GM18508 (cell line): ENCODE data around the gene SLC24A3.

ENCODE experiments used
- ATAC-seq: cut with Tn5 transposase; IDR thresholded peaks from one replicate; pipeline ENCODE4 v1.9.1; 2021; ENCODE audit warnings: moderate number of reproducible peaks; ENCODE audit not compliant: insufficient read depth, unreplicated experiment

Gene SLC24A3

DNA sequence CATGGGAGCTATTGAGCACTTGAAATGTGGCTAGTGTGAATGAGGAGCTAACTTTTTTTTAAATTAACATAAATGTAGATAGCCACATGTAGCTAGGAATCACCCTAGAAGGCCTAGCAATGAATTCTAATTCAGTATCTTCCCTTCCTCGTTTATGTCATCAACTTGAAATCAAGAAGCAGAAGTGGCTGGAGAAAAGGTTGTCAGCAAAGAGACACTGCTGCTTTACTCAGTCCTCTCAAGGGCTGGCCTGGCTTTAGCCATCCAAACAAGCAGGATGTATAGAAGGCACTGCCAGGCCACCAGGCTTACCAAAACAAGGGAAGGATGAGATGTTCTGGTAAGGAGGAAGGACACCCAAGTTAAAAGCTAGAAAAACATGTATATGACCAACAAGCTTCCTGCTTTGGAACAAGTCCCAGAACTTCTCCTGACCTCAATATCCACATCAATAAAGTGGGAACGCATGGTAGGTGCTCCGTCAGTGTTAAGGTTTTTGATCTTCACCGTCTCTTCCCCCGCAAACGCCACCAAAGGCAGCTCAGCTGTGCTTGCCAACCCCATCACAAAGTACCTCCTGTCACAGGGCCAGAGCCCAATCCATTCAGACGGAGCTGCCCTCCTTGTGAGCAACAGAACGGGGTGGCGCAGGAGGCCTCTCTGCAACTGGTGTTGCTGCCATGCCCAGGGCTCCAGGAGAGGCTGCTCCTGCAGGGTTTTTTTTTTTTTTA lies 309.8 kb downstream of the SLC24A3 start:
- no peak for ATAC-seq

DNA sequence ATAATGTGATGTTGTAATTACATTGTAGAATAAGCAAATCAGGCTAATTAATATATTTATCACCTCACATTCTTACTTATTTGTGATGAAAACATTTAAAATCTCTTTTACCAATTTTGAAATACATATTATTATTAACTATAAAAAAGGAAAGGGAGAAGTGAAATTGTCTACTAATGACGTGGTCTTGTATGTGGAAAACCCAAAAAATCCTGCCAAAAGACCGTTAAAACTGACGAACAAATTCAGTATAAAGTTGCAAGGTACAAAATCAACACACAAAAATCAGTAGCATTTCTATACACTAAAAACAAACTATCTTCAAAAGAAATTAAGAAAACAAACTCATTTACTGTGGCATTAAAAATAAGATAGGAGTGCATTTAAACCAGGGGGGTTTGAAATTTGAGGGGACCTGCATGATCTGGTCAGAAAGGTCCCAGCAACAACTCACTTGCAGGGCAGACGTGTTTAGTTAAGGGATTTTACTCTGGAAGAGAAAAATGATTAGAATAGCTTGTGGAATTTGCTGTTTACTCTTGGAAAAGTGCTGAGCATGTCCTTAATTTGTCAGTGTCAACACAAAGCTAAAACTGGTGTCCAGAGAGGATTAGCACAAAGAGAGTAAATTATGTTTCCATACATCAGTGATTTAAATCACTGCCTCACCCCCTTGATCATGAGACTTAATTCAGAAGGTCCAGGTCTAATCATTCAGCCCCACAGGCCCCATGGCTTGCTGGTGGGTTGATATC lies 310.6 kb downstream of the SLC24A3 start:
- no peak for ATAC-seq

DNA sequence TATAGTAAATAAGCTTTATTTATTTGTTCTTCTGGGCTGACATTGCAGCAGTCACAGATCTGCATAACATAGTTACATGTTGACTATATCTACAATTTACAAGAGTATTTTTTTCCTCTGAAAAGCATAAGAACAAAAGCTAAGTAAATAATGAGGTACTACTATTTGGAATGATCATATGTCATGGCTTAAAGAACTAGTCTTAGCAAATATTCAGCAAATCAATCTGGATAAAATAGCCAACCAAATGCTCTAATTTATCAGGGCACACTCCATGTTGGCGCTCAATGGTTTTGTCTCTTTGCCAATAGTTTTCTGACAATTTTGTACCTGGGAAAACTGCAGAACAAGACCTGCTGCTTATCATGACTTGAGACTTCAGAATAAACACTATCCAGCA lies 312.2 kb downstream of the SLC24A3 start:
- no peak for ATAC-seq

DNA sequence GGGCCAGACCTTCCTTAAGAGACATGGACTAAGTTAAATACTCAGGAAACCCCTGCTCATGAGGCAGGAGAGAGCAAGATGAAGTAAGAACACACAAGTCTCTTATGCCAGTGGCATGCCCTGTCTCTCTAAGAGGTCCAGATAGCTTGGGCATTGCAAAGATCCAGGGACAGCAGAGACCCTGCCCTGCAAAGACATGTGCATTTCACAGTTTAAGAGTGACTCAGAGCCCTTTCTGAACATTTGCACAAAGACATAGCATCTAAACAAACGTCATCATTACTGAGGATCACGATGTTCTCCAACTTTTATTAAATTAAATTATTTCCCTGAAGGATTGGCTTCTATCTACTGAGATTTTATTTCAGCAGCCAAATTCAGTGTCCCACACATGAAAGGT lies 315.1 kb downstream of the SLC24A3 start:
- ATAC-seq, result no peak

DNA sequence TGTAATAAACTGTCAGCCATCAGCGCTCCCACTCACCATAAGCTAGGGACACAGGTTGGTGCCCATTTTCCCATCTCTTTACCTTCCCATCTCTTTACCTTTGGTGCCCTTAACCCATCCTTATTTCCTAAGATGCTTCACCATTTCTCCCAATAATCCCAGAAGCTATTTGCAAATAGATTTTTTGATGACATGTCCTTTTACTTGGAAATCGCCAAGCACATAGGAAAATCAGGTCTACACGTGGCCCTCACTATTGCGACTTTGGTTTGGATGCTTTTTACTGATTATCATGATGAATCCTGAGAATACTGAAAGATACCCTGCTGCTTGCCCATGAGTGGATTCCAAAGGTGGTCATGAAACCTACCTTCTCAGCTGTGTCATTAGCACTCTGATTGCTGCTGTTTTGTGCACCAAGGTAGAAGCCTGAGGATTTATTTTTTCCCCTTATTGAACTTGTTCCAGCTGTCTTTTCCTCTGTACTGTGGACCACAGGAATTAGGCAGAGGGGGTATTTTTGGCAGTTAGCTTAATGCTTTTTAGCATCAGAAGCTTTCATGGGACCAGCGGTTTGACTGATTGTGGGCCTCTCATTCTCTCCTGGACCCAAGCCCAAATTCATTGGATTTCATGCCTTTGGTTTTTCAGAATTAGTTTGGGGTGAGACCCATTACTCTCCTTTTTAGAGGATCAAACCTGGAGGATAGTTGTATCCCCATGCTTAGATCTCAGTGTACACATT lies 316.0 kb downstream of the SLC24A3 start:
- ATAC-seq, result no peak

DNA sequence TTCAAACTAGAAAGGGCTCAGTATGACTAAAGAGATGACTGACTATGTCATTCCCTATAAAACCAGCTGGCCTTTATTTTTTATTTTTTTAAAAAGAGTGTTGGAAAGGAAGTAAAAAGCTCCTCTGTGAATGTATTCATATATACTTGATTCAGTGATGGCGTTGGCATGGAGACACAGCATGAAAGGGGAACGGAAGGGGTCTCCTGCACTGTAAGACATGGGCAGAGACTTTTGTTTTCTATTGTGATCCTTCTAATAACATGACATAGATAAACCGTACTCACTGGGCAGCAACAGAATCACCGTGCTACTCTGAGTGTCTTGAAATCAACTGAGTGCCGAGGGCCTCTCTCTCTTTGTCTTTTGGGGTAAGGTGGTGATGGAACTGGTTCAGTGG lies 317.6 kb downstream of the SLC24A3 start:
- no peak for ATAC-seq

DNA sequence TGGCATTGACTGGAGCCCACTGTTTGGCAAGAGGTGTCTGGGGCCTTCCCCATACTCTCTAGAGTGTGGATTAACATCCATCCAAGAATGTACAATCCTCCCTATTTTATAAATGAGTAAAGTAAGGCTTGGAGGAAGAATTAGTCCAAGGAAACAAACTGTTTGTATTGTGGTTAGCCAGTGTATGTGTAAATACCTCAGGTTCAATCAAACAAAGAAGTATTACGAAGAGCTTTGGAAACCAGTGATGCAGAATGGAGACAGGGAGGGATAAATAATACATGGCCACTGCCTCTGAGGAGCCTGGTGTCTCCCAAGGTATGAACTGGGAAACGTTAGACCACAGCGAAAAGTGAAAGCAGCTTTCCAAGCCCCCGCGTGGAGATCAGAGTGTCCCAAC lies 319.0 kb downstream of the SLC24A3 start:
- no peak for ATAC-seq

DNA sequence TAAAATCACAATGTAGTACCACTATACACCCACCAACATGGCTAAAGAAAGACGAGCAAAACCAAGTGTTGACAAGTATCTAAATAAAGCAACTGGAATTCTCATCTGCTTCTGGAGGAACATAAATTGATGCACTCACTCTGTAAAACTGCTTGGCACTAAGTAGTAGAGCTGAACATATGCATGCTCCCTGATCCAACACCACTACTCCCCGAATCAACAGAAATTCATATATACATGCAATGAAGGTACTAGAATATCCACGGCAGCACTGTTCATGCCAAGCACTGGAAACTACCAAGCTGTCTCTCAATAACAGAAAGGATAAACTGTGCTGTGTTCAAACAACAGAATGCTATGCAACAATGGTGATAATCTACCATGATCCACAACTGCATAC lies 326.1 kb downstream of the SLC24A3 start:
- no peak for ATAC-seq

DNA sequence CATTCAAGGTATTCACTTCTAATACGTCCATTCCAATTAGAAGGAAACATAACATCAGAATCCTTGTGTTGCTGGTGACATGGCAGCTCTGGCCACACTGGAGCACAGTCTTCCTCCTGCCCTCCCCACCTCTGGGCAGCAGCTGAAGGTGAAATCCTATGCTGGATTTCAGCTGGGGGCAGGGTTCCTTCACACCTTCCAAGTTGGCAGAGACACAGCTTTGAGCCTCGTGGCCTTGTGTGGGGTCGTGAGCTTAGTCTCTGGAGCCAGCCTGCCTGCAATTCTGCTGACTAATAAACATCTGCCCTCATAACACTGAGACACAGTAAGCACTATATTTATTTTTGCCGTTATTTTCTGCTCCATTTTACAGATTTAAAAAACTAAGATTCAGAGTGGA lies 326.7 kb downstream of the SLC24A3 start:
- no peak for ATAC-seq

DNA sequence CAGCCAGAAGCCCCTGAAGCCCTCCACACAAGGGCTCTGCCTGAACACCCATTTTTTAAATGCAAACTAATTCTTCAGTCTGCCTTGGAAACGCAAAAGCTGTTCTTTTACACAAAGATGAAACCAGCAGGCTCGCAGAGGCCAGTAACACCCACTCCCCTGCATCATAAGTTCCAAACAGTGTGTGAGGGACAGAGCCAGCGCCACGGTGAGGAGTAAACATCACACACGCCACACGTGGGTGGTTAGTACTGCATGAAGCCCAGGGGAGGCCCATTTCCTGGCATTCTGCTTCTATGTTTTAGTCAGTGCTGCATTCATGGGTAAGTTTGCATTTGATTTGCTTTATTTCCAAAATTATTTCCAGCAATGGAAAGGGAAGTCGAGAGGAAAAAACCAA lies 327.9 kb downstream of the SLC24A3 start:
- no peak for ATAC-seq

DNA sequence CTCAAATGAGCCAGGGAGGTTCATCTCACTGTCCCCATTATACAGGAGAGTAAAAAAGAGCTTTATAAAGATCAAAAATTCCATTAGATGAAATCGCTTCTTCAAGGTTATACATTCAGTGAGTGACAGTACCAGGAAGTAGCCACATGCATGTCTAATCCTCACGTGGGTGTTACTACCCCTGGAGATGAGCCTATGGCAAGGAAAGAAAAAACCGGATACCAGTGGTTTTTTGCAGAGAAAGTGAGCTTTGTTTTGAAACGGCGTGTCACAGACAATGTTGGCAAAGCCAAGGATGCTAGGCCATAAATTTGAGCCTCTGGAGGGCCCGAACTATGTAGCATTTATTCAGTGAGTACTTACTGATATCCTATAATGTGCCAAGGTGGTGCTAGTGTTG lies 330.7 kb downstream of the SLC24A3 start:
- ATAC-seq, result no peak

DNA sequence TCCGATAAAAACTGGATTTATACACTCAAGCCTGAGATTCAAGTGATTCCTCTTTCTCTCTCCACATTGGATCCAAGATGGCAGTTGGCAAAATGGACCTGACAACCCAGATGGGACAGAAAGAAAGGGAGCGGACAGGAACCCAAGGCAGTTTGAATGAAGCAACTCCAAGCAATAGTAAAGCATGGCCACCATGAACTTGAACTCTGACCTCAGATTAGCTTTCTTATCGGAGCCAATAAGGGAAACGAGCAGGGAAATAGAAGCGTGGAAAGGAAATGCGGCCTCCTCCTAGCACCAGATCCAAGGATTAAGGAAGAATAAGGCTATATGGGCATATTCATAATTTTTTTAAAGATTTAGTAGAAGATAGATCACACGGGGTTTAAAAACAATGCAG lies 332.2 kb downstream of the SLC24A3 start:
- ATAC-seq, result no peak

DNA sequence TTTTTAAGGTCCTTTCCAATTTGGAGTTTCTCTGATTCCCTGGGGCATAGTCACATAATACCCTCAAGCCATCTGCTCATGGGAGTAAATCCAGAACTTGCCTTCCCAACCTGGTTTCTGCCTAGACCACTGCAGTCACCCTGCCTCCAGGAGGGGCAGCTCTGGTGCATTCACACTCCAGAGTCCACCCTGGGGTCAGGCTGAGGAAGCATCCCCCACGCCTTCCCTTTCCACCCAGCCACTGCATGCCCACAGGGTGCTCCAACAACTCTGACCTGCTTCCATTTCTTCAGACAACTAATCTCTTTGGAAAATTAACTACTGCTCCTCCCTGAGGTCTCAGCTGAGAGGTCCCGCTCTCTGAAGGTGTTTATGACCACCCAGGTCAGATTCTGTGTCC lies 334.2 kb downstream of the SLC24A3 start:
- ATAC-seq, result no peak

DNA sequence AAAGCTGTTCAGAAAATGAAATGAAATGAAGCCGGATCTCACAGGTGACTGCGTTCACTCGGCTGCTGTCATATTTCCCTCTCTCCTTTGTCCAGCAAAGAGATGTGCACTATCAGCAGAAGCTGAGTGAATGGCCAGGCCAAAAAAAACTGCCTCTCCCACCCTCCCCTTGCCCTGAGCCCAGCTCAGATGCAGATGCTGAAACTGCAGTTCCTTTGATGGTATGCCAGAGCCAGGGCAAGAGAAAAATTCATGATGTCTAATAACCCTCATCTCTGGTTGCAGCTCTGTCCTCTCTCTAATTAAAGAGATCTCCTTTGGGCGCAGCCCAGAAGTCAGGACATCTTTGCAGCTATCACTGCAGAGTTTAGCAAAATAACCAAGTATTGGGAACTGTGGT lies 335.1 kb downstream of the SLC24A3 start:
- ATAC-seq, result no peak

DNA sequence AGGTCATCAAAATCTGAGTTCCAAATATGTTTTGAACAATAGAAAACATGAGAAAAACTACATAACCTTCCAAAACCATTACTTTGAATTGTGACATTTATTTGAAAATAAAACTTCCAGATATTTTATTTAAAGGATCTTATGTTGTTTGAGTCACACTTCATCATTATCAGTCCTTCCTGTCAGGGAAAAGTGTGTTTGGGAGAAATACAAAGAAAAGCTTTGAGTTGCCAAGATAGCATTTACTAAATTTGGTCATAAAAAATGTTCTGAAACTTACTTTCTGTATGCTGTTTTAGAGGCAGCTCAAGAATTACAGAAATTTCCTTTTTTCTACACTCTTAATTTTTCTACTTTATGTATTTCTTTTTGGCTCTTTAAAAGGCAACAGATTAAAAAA lies 337.5 kb downstream of the SLC24A3 start:
- no peak for ATAC-seq

DNA sequence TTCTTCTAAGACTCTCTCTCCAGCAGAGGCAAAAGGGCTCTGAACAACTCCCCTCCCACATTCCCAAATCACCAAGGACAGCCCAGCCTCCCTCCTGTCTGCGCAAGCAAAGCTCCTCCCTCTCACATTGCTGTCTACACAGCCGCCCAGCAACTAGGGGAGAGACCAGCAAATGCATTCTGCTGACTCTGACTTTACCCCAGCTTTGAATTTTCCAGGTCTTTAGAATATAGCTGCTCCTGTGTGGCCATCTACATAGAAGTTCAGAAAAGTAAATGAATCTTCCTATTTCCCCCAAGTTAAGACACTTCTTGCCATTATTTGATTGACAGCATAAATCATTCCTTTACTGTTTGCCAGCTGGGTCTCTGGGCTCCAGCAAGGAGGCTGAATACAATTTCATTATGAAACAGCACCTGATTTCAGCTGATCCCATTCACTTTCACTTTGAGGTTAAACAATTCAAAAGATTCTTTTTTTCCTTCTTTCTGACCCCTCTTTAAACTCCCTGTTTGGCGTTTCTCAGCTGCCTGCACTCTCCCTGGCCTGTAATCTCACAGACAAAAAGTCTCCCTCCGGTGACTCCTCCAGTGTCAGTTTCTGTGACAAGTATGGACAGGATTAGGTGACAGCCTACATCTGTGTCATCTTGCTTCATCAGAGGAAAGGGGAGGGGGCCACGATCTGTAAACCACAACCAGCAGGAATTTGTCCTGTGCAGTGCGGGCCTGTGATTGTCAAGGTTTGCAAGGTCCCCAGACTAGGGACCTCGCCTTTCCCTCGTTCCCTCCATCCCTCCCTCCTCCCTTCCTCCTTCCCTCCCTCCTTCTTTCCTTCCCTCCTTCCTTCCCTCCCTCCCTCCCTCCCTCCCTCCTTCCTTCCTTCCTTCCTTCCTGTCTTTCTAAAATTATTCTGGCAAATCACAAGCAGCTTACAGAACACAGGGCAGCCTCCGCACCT lies 340.1 kb downstream of the SLC24A3 start:
- no peak for ATAC-seq

DNA sequence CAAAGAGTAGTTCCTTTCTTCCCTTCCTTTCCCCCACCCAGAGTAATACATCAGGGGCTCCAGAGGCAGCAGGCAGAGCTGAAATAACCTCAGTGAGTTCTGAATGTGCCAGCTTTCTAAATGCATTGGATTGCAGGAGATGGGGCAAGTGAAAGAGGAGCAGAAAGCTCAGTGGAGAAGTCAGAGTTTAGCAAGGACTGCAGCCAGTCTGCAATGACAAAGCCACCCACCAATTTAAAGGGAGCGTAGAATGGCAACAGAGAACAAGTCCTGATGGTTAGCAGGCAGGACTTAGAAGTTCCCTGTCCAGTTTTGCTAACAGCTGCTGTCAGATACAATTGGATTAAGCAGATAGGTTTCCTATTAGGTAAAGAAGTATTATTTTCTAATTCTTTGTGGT lies 342.2 kb downstream of the SLC24A3 start:
- no peak for ATAC-seq

DNA sequence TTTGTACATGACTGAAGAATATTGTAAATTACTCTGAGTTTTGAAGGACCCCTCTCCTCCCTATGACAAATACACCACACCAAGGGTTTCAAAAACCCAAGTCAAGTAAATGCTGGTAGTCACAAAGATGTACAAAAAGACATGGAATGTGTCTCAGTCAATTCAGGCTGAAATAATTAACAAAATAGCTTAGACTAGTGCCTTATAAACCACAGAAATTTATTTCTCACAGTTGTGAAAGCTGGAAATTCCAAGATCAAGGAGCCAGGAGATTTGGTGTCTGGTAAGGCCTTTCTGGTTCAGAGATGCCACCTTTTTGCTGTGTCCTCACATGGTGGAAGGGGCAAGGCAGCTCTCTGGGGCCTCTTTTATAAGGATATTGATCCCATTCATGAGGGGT lies 343.3 kb downstream of the SLC24A3 start:
- no peak for ATAC-seq

DNA sequence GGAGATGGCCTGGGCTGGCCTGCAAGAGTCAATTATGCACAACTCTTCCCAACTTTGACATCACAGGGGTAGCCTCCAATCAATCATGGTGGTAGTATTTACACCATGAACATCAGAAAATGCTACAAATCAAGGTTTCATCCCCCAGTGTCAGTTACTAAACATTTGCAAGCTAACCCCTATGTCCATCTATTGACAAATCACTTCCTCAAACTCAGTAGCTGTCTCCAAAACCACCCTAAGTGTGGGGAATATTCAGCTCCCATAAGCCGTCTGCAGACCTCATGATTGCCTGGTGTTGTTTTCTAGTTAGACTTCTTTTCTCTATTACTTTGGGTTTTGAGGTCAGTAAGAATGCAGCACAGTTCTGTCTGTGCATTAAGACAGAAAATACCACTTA lies 344.8 kb downstream of the SLC24A3 start:
- no peak for ATAC-seq

DNA sequence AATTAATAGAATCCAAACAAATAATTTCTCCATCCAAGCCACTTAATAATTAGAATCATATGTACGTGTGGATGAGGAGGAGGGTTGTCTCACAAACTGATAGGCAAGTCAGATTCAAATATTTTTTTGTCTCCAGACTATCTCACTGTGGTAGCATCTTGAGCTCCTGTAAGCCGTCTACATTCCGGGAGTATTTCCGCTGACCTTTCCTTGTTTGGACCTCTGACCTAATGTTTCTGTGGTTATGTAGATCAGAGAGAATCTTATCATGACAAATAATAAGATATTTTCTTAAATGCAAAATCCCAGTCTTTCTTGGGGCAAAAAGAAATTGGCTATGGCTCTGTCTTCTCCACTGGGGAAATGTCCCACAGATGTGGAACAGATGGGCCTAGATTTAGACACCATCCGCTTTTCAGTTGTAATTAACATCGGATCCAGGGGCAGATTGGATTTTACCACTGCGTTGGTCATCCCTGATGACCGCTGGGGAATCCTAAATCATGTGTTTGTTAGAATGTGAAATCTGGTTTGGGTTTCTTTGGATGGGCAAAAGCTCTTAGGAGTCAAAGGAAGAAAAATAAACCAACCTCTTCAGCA lies 348.5 kb downstream of the SLC24A3 start:
- ATAC-seq, result no peak
